HepG2 (cell line): ENCODE data around the gene UCP3. TPM values are rescaled to one million over a fixed set of nuclear protein-coding genes. Genes with fewer than 3 reads are reported as not detected.

Source experiments
- ARID2 ChIP-seq: sonication (generic); formaldehyde crosslinking; IDR thresholded peaks from 2 replicates; pipeline ENCODE4 v1.8.1; 2022; ENCODE audit warnings: mild to moderate bottlenecking, missing genetic modification reagents, borderline replicate concordance
- KLF16 ChIP-seq, 2 experiments: sonication (generic) in 1 of 2; formaldehyde crosslinking in 1 of 2; IDR thresholded peaks; 2 replicates each; pipeline versions ENCODE4 v1.6.1 to v1.8.0; 2016 to 2023; ENCODE audit warnings: missing genetic modification reagents in 2 of 2, missing compliant biosample characterization in 1 of 2
- MAFK ChIP-seq, 2 experiments: IDR thresholded peaks in 1 of 2; conservative IDR thresholded peaks in 1 of 2; 2 replicates each; pipeline ENCODE4 v1.6.1; 2011; ENCODE audit warnings: improper control_type of control experiment in 2 of 2, low read length in 2 of 2
- MAX ChIP-seq: IDR thresholded peaks from 2 replicates; pipeline ENCODE4 v1.6.1; 2012; ENCODE audit warnings: inconsistent platforms
- MEIS2 ChIP-seq: sonication (generic); formaldehyde crosslinking; IDR thresholded peaks from 2 replicates; pipeline ENCODE4 v1.9.0; 2021; ENCODE audit warnings: mild to moderate bottlenecking, missing genetic modification reagents
- MXI1 ChIP-seq: IDR thresholded peaks from 3 replicates; pipeline ENCODE4 v1.6.1; 2012; ENCODE audit warnings: low read depth, low read length, inconsistent platforms, borderline replicate concordance
- SALL1 ChIP-seq: sonication (generic); formaldehyde crosslinking; IDR thresholded peaks from 2 replicates; pipeline ENCODE4 v1.8.0; 2022; ENCODE audit warnings: mild to moderate bottlenecking, missing genetic modification reagents
- STAT5B ChIP-seq: sonication (generic); formaldehyde crosslinking; IDR thresholded peaks from 2 replicates; pipeline ENCODE4 v1.4.0; 2020; ENCODE audit warnings: missing genetic modification reagents
- ZBTB14 ChIP-seq: sonication (generic); formaldehyde crosslinking; IDR thresholded peaks from 2 replicates; pipeline ENCODE4 v1.4.0; 2020; ENCODE audit warnings: missing genetic modification reagents
- ZNF225 ChIP-seq: sonication (generic); formaldehyde crosslinking; IDR thresholded peaks from 2 replicates; pipeline ENCODE4 v1.4.0; 2020; ENCODE audit warnings: mild to moderate bottlenecking, missing genetic modification reagents
- ZNF451 ChIP-seq: sonication (generic); formaldehyde crosslinking; IDR thresholded peaks from 2 replicates; pipeline ENCODE4 v1.5.0; 2020; ENCODE audit warnings: mild to moderate bottlenecking, missing genetic modification reagents
- ZNF484 ChIP-seq: sonication (generic); formaldehyde crosslinking; IDR thresholded peaks from 2 replicates; pipeline ENCODE4 v1.5.1; 2020; ENCODE audit warnings: mild to moderate bottlenecking, low read depth, missing genetic modification reagents, borderline replicate concordance
- ZSCAN22 ChIP-seq: sonication (generic); formaldehyde crosslinking; IDR thresholded peaks from 2 replicates; pipeline ENCODE4 v1.4.0; 2020; ENCODE audit warnings: mild to moderate bottlenecking, missing genetic modification reagents
- ZSCAN5A ChIP-seq: sonication (generic); formaldehyde crosslinking; IDR thresholded peaks from 2 replicates; pipeline ENCODE4 v1.8.0; 2022; ENCODE audit warnings: mild to moderate bottlenecking, missing genetic modification reagents, borderline replicate concordance
- polyA plus RNA-seq, 8 experiments: library from polyadenylated mRNA; depleted of rRNA in 3 of 8; stranded (reverse) in 7 of 8; unstranded in 1 of 8; fragments of >200 nt; fragmentation: Illumina TruSeq in 4 of 8; extraction: Trizol in 4 of 8; gene quantifications; 2 replicates each; pipeline versions ENCODE4 v1.2.1 to v1.2.3, GENCODE V29; 2011 to 2016; ENCODE audit warnings: low read depth in 4 of 8, missing spikeins in 1 of 8, mixed read lengths in 1 of 8; ENCODE audit not compliant: insufficient read depth in 1 of 8
- total RNA-seq, 5 experiments: library from RNA; depleted of rRNA; stranded (reverse); fragments of >200 nt; fragmentation: Illumina TruSeq; extraction: Trizol; gene quantifications; 2 replicates each; pipeline ENCODE4 v1.2.3, GENCODE V29; 2016; ENCODE audit warnings: low read depth in 1 of 5
- TF ChIP-seq, protein P1 (sequence below), 2 experiments: sonication (generic) in 1 of 2; formaldehyde crosslinking in 1 of 2; IDR thresholded peaks; 2 replicates each; pipeline versions ENCODE4 v1.4.0 to v1.6.1; 2016 to 2020; ENCODE audit warnings: borderline replicate concordance in 1 of 2, low read depth in 1 of 2, mild to moderate bottlenecking in 1 of 2, missing genetic modification reagents in 1 of 2
- TF ChIP-seq, protein P2 (sequence below): IDR thresholded peaks from 2 replicates; pipeline ENCODE4 v1.6.1; 2016; ENCODE audit warnings: missing compliant biosample characterization, missing genetic modification reagents, borderline replicate concordance
- TF ChIP-seq, protein P3 (sequence below): sonication (generic); formaldehyde crosslinking; IDR thresholded peaks from 2 replicates; pipeline ENCODE4 v1.4.0; 2020; ENCODE audit warnings: low read depth, mild to moderate bottlenecking, missing genetic modification reagents
- TF ChIP-seq, protein P4 (sequence below): sonication (generic); formaldehyde crosslinking; IDR thresholded peaks from 2 replicates; pipeline ENCODE4 v1.4.0; 2020; ENCODE audit warnings: mild to moderate bottlenecking, missing genetic modification reagents

Gene UCP3
- total and polyA plus RNA-seq, 2 of the 13 experiments (the other 11 are each of a cell fraction or from before 2014, with no cell fraction given): 0.37 TPM; not detected in 1

DNA sequence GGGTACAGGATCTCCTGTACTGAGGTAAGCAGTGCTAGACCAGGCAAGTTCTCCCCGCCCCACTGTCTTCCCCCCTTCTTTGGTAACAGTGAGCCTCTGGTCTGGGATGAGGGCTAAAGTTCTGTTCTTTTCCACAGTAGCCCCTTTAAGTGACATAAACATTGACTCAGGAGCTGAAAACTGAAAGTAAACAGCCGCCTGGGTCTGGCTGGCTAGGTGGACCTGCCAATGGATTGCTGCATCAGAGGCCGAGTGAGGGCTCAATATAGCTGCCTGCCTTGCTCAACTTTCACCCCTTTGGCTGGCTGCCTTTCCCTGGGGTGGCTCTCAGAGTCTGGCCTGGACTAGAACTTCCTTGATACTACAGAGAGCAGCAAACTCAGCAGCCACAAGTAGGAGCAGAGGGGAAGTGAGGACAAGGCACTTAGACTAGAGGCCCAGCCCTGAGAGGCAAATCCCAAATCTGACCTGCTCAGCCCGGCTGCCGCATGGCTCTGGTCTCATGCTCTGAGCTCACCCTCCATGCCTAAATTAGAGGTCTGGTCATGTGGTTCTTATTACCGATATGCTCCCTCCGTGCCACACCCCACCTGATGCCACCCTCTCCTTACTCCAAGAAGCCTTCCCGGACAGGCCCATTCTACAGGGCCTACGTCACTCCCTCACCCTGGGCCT is 9.6 kb upstream of the UCP3 start (continued):
- TF ChIP-seq, protein P1, sequence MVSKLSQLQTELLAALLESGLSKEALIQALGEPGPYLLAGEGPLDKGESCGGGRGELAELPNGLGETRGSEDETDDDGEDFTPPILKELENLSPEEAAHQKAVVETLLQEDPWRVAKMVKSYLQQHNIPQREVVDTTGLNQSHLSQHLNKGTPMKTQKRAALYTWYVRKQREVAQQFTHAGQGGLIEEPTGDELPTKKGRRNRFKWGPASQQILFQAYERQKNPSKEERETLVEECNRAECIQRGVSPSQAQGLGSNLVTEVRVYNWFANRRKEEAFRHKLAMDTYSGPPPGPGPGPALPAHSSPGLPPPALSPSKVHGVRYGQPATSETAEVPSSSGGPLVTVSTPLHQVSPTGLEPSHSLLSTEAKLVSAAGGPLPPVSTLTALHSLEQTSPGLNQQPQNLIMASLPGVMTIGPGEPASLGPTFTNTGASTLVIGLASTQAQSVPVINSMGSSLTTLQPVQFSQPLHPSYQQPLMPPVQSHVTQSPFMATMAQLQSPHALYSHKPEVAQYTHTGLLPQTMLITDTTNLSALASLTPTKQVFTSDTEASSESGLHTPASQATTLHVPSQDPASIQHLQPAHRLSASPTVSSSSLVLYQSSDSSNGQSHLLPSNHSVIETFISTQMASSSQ (IDR thresholded peaks at IDR 0.05; ENCODE audit: low read depth): peak; percentile 22; the same call in 1 of the 2 replicates
- TF ChIP-seq, protein P1 (CRISPR knock-in tag; IDR thresholded peaks at IDR 0.05; ENCODE audit: borderline replicate concordance): no peak
- TF ChIP-seq ZNF225 (CRISPR knock-in tag): no peak
- TF ChIP-seq ZSCAN22 (CRISPR knock-in tag): no peak
- peak; percentile 40; the same call in 1 of the 2 replicates for TF ChIP-seq ARID2
- TF ChIP-seq, protein P2, sequence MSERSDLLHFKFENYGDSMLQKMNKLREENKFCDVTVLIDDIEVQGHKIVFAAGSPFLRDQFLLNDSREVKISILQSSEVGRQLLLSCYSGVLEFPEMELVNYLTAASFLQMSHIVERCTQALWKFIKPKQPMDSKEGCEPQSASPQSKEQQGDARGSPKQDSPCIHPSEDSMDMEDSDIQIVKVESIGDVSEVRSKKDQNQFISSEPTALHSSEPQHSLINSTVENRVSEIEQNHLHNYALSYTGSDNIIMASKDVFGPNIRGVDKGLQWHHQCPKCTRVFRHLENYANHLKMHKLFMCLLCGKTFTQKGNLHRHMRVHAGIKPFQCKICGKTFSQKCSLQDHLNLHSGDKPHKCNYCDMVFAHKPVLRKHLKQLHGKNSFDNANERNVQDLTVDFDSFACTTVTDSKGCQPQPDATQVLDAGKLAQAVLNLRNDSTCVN: no peak
- no peak for TF ChIP-seq ZNF484
- TF ChIP-seq MAFK (conservative IDR thresholded peaks at IDR 0.05 in 1 of 2, IDR thresholded peaks at IDR 0.05 in 1 of 2; ENCODE audit: low read length in 2 of 2): no peak; a peak in 1 of 4 replicates
- TF ChIP-seq, protein P3, sequence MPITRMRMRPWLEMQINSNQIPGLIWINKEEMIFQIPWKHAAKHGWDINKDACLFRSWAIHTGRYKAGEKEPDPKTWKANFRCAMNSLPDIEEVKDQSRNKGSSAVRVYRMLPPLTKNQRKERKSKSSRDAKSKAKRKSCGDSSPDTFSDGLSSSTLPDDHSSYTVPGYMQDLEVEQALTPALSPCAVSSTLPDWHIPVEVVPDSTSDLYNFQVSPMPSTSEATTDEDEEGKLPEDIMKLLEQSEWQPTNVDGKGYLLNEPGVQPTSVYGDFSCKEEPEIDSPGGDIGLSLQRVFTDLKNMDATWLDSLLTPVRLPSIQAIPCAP: no peak
- TF ChIP-seq MXI1: 0 out of 3 replicates have a peak, but pooled peaks have one; percentile 11
- TF ChIP-seq MAX: peak; percentile 53; the same call in 1 of the 2 replicates
- TF ChIP-seq STAT5B (CRISPR knock-in tag): no peak
- TF ChIP-seq SALL1 (CRISPR knock-in tag): peak; percentile 96
- TF ChIP-seq MEIS2 (CRISPR knock-in tag): peak; percentile 69; the same call in 1 of the 2 replicates
- no peak for TF ChIP-seq ZBTB14 (CRISPR knock-in tag)
- no peak for TF ChIP-seq ZNF451 (CRISPR knock-in tag)
- TF ChIP-seq ZSCAN5A (CRISPR knock-in tag): no peak
- TF ChIP-seq KLF16 (CRISPR knock-in tag; IDR thresholded peaks at IDR 0.05): no peak
- TF ChIP-seq, protein P4, sequence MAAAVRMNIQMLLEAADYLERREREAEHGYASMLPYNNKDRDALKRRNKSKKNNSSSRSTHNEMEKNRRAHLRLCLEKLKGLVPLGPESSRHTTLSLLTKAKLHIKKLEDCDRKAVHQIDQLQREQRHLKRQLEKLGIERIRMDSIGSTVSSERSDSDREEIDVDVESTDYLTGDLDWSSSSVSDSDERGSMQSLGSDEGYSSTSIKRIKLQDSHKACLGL (CRISPR knock-in tag): no peak
